Mesenchymal stem cell (in vitro differentiated cells and primary cell): Measurements from ENCODE around the gene METTL15. TPM values are rescaled to one million over a fixed set of nuclear protein-coding genes. Genes with fewer than 3 reads are reported as not detected.

ENCODE experiments used
- DNase-seq: peaks from one replicate; pipeline ENCODE4 v3.0.0-alpha.2; 2013
- H2AFZ ChIP-seq: one replicate; pipeline ENCODE4 v1.6.1; 2013; ENCODE audit warnings: low read depth, mild to moderate bottlenecking, control low read depth, inconsistent platforms, low read length, moderate library complexity
- H2AK5ac ChIP-seq: 2 replicates; pipeline ENCODE4 v1.6.1; 2013; ENCODE audit warnings: low read length, moderate library complexity, mild to moderate bottlenecking, inconsistent platforms; ENCODE audit not compliant: severe bottlenecking
- H2BK120ac ChIP-seq: one replicate; pipeline ENCODE4 v1.6.1; 2013; ENCODE audit warnings: low read depth, mild to moderate bottlenecking, inconsistent platforms, low read length, moderate library complexity
- H2BK12ac ChIP-seq, 2 experiments: one replicate each; pipeline ENCODE4 v1.6.1; 2013; ENCODE audit warnings: inconsistent platforms in 2 of 2, low read length in 2 of 2, mild to moderate bottlenecking in 2 of 2, moderate library complexity in 2 of 2, control low read depth in 1 of 2
- H2BK15ac ChIP-seq: one replicate; pipeline ENCODE4 v1.6.1; 2013; ENCODE audit warnings: mild to moderate bottlenecking, low read depth, inconsistent platforms; ENCODE audit not compliant: poor library complexity, severe bottlenecking
- H2BK5ac ChIP-seq: 2 replicates; pipeline ENCODE4 v1.6.1; 2013; ENCODE audit warnings: low read depth, mild to moderate bottlenecking, low read length, control low read depth, inconsistent platforms; ENCODE audit not compliant: poor library complexity, severe bottlenecking
- H3K14ac ChIP-seq, 2 experiments: one replicate each; pipeline ENCODE4 v1.6.1; 2013; ENCODE audit warnings: inconsistent platforms in 2 of 2, low read length in 2 of 2, control low read depth in 1 of 2, mild to moderate bottlenecking in 1 of 2, moderate library complexity in 1 of 2
- H3K18ac ChIP-seq, 2 experiments: one replicate each; pipeline ENCODE4 v1.6.1; 2013; ENCODE audit warnings: inconsistent platforms in 2 of 2, low read length in 2 of 2, control low read depth in 1 of 2, low read depth in 1 of 2, mild to moderate bottlenecking in 1 of 2
- H3K23ac ChIP-seq, 2 experiments: one replicate each; pipeline ENCODE4 v1.6.1; 2013; ENCODE audit warnings: inconsistent platforms in 2 of 2, low read length in 2 of 2, mild to moderate bottlenecking in 2 of 2, moderate library complexity in 2 of 2, control low read depth in 1 of 2
- H3K27ac ChIP-seq: 2 replicates; pipeline ENCODE4 v1.5.1; 2013; ENCODE audit warnings: mild to moderate bottlenecking, moderate library complexity, low read length, control low read depth, inconsistent platforms; ENCODE audit not compliant: poor library complexity, severe bottlenecking
- H3K27me3 ChIP-seq, 2 experiments: 2 replicates each; pipeline versions ENCODE4 v1.6.1 to v1.7.0; 2013; ENCODE audit warnings: low read length in 2 of 2, mild to moderate bottlenecking in 2 of 2, moderate library complexity in 2 of 2, control low read depth in 1 of 2, inconsistent platforms in 1 of 2; ENCODE audit not compliant: control insufficient read depth in 1 of 2, insufficient read depth in 1 of 2
- H3K36me3 ChIP-seq, 2 experiments: 2 replicates each; pipeline versions ENCODE4 v1.6.1 to v1.7.0; 2013; ENCODE audit warnings: low read length in 2 of 2, control low read depth in 1 of 2, inconsistent platforms in 1 of 2, low read depth in 1 of 2, mild to moderate bottlenecking in 1 of 2; ENCODE audit not compliant: insufficient read depth in 2 of 2, control insufficient read depth in 1 of 2
- H3K4ac ChIP-seq, 2 experiments: one replicate each; pipeline ENCODE4 v1.6.1; 2013; ENCODE audit warnings: inconsistent platforms in 2 of 2, low read length in 2 of 2, mild to moderate bottlenecking in 2 of 2, moderate library complexity in 2 of 2, control low read depth in 1 of 2, low read depth in 1 of 2
- H3K4me1 ChIP-seq: 2 replicates; pipeline ENCODE4 v1.6.1; 2013; ENCODE audit warnings: low read depth, low read length, control low read depth; ENCODE audit not compliant: control insufficient read depth, insufficient read depth
- H3K4me2 ChIP-seq: 2 replicates; pipeline ENCODE4 v1.6.1; 2013; ENCODE audit warnings: low read length, mild to moderate bottlenecking, inconsistent platforms; ENCODE audit not compliant: poor library complexity, severe bottlenecking
- H3K4me3 ChIP-seq, 2 experiments: 2 replicates each; pipeline versions ENCODE4 v1.5.1 to v1.7.0; 2013; ENCODE audit warnings: low read length in 2 of 2, mild to moderate bottlenecking in 2 of 2, control low read depth in 1 of 2, low read depth in 1 of 2; ENCODE audit not compliant: insufficient read depth in 1 of 2
- H3K79me1 ChIP-seq: replicated peaks from 2 replicates; pipeline ENCODE4 v1.6.1; 2013; ENCODE audit warnings: mild to moderate bottlenecking, control low read depth, low read length, inconsistent platforms; ENCODE audit not compliant: poor library complexity, severe bottlenecking
- H3K9ac ChIP-seq: 2 replicates; pipeline ENCODE4 v1.7.0; 2013; ENCODE audit warnings: mild to moderate bottlenecking, low read length, moderate library complexity
- H3K9me3 ChIP-seq: 2 replicates; pipeline ENCODE4 v1.7.0; 2013; ENCODE audit warnings: mild to moderate bottlenecking, low read length; ENCODE audit not compliant: control insufficient read depth
- H4K8ac ChIP-seq: one replicate; pipeline ENCODE4 v1.6.1; 2013; ENCODE audit warnings: inconsistent platforms, mild to moderate bottlenecking, low read length, moderate library complexity
- H4K91ac ChIP-seq: one replicate; pipeline ENCODE4 v1.6.1; 2013; ENCODE audit warnings: mild to moderate bottlenecking, low read length, inconsistent platforms
- WGBS: methylation state at CpG from one replicate; pipeline ENCODE4 v1.1.7; 2013; ENCODE audit warnings: mixed read lengths; 5-methylcytosine and 5-hydroxymethylcytosine counted together
- polyA plus RNA-seq, 2 experiments: library from polyadenylated mRNA; stranded (reverse); fragments of 200-250 nt; gene quantifications; one replicate each; pipeline ENCODE4 v1.2.3, GENCODE V29; 2013

The METTL15 gene, protein sequence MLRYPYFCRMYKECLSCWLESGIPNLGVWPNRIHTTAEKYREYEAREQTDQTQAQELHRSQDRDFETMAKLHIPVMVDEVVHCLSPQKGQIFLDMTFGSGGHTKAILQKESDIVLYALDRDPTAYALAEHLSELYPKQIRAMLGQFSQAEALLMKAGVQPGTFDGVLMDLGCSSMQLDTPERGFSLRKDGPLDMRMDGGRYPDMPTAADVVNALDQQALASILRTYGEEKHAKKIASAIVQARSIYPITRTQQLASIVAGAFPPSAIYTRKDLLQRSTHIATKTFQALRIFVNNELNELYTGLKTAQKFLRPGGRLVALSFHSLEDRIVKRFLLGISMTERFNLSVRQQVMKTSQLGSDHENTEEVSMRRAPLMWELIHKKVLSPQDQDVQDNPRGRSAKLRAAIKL
- polyA plus RNA-seq (2013, experiment 1 of 2), result 7.1 TPM
- 7.8 TPM for polyA plus RNA-seq (2013, experiment 2 of 2)

DNA sequence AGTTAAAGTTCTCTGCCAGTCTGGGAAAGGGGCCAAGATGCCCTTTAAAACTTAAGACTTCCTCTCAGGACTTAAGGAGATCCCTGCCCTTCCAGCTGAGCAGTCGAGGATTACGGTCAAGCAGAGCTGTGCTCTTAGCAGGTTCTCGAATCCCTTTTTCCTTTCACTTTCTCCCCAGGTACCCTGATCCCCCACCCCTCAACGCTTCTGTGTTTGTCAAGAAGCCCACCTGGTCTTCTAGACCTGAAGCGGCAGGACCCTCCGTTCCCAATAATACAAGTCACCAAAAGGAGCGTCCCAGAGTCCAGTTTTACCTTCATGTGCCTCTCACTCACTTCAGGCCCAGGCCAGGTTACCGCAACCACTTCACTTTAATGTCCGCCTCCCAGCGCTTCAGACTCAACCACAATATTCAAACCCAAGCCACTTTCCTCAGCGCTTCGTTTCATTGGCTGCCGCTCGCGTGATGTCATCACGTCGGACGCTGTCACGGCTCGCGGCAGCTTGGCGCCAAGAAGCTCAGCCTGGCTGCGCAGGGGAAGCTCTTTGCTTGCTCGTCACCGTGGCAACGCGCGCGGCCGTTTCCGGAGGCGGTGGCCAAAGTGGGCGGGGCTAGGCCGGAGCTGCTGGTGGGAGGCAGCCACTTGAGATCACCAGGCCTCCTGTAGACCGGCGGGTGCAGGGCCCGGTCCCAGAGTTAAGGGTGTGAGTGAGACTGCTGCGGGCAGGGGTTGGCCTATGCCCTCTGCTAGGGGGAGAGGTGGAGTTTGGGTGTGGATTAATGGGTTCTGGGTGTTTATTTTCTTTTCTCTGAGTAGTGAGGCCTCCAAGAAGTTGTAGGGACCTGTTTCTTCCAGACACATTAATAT is at the start of gene METTL15, which contains the start of gene KIF18A:
Gene METTL15, plus strand, starts transcription at position 639 of the 869 bp plus-strand sequence. CDS start 4,947 bp downstream, outside the sequence.
Gene KIF18A, minus strand, starts transcription at position 407 of the 869 bp plus-strand sequence. CDS start 10,209 bp downstream, outside the sequence.
- Histone ChIP-seq H3K4me3 (peak within 1 kb of the TSS; percentile 61 to 89), H3K79me1 (peaks cover 3% of the 10 kb centered on the region), H3K4me1 (peaks cover 3% of the 10 kb centered on the region), H3K4ac (peak within 1 kb of the TSS in 1 of 2 experiments; percentile 17), H4K8ac (peak within 1 kb of the TSS; percentile 94), H3K23ac (no peak within 1 kb of the TSS), H3K9me3 (no peaks in the 10 kb centered on the region), H2BK5ac (no peak within 1 kb of the TSS), H2BK15ac (no peak within 1 kb of the TSS), H2AK5ac (no peak within 1 kb of the TSS), H3K27ac (peak within 1 kb of the TSS; percentile 86), H2BK120ac (peak within 1 kb of the TSS; percentile 49), H3K4me2 (peak within 1 kb of the TSS; percentile 68), H2BK12ac (no peak within 1 kb of the TSS), H2AFZ (no peak within 1 kb of the TSS), H3K14ac (no peak within 1 kb of the TSS), H3K27me3 (no peaks in the 10 kb centered on the region), H4K91ac (no peak within 1 kb of the TSS), H3K18ac (peak within 1 kb of the TSS in 1 of 2 experiments; percentile 79), H3K36me3 (peaks cover 0 to 4% of the 10 kb centered on the region in 2 experiments), H3K9ac (peak within 1 kb of the TSS; percentile 99)
- peak; percentile 99 for DNase-seq
- WGBS, result under 1% methylated on average over 38 of the region's 38 CpGs

DNA sequence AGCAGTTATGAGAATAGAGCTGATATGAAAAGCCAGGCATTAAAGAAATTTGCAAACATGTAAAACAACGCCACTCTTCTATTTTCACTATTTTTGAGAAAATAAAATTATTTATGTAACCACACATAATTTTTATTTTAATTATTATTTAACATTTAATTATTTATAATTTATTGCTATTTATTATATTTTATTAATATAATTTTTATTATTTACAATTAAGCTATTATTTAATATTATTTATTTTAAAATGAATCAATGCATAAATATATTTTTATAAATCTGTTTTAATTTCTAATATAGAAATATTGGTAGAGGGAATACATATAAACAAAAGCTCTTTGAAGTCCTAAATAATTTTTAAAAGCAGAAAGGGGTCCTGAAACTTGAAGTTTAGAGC is 36.9 kb upstream of the METTL15 start:
- no peak overlapping the region for H3K9ac ChIP-seq
- H2BK5ac ChIP-seq, result no peak overlapping the region
- no peaks in the 10 kb centered on the region for H3K27me3 ChIP-seq
- DNase-seq, result no peak
- no peak overlapping the region for H2BK120ac ChIP-seq
- H3K4me2 ChIP-seq, result no peak overlapping the region
- H4K8ac ChIP-seq, result no peak overlapping the region
- no peaks in the 10 kb centered on the region for H3K36me3 ChIP-seq
- no peak overlapping the region for H3K14ac ChIP-seq
- no peak overlapping the region for H3K4me3 ChIP-seq
- no peak overlapping the region for H3K27ac ChIP-seq
- no peak overlapping the region for H4K91ac ChIP-seq
- H3K4ac ChIP-seq, result no peak overlapping the region
- H2AFZ ChIP-seq, result no peak overlapping the region
- no peaks in the 10 kb centered on the region for H3K9me3 ChIP-seq
- no peak overlapping the region for H2AK5ac ChIP-seq
- WGBS, result no CpG with 5 or more reads among the region's 1 CpG
- H3K4me1 ChIP-seq, result peaks cover 1% of the 10 kb centered on the region
- H2BK15ac ChIP-seq, result no peak overlapping the region
- peaks cover 10% of the 10 kb centered on the region for H3K79me1 ChIP-seq
- H2BK12ac ChIP-seq, result no peak overlapping the region
- H3K18ac ChIP-seq, result no peak overlapping the region
- H3K23ac ChIP-seq, result no peak overlapping the region

- Histone ChIP-seq H3K23ac (no peak overlapping the region), H4K91ac (no peak overlapping the region), H3K27me3 (no peaks in the 10 kb centered on the region), H3K9ac (no peak overlapping the region), H2BK120ac (no peak overlapping the region), H2BK12ac (no peak overlapping the region), H3K79me1 (peaks cover 10% of the 10 kb centered on the region), H4K8ac (no peak overlapping the region), H3K27ac (no peak overlapping the region), H2BK15ac (no peak overlapping the region), H2AFZ (no peak overlapping the region), H3K9me3 (no peaks in the 10 kb centered on the region), H3K4ac (no peak overlapping the region), H3K14ac (no peak overlapping the region), H3K4me2 (no peak overlapping the region), H2AK5ac (no peak overlapping the region), H3K36me3 (peaks cover 0 to 4% of the 10 kb centered on the region in 2 experiments), H2BK5ac (no peak overlapping the region), H3K4me3 (no peak overlapping the region), H3K4me1 (peaks cover 1% of the 10 kb centered on the region), H3K18ac (no peak overlapping the region)
- WGBS, result 51% methylated on average over 2 of the region's 2 CpGs
- no peak for DNase-seq
Observed at GRCh38 chr11:28072321-28072720, 35.9 kb upstream of the METTL15 start.

- no peak overlapping the region for H2AK5ac ChIP-seq
Observed at GRCh38 chr11:28077521-28077920, 30.7 kb upstream of the METTL15 start.

More at GRCh38 chr11:28077521-28077920, 30.7 kb upstream of the METTL15 start:
- 95% methylated on average over 2 of the region's 3 CpGs for WGBS
- no peak overlapping the region for H2BK12ac ChIP-seq
- no peak overlapping the region for H4K91ac ChIP-seq
- no peak for DNase-seq
- no peak overlapping the region for H3K27ac ChIP-seq
- H3K27me3 ChIP-seq, result no peaks in the 10 kb centered on the region
- H3K9ac ChIP-seq, result no peak overlapping the region
- no peak overlapping the region for H2AFZ ChIP-seq
- H2BK120ac ChIP-seq, result no peak overlapping the region
- H4K8ac ChIP-seq, result no peak overlapping the region
- H3K14ac ChIP-seq, result no peak overlapping the region
- no peak overlapping the region for H3K18ac ChIP-seq
- H3K4me1 ChIP-seq, result no peaks in the 10 kb centered on the region
- no peak overlapping the region for H2BK15ac ChIP-seq
- no peak overlapping the region for H2BK5ac ChIP-seq
- H3K4me3 ChIP-seq, result no peak overlapping the region
- peaks cover 4% of the 10 kb centered on the region for H3K79me1 ChIP-seq
- no peak overlapping the region for H3K4me2 ChIP-seq
- peaks cover 4 to 8% of the 10 kb centered on the region in 2 experiments for H3K36me3 ChIP-seq
- H3K9me3 ChIP-seq, result no peaks in the 10 kb centered on the region
- H3K23ac ChIP-seq, result no peak overlapping the region
- no peak overlapping the region for H3K4ac ChIP-seq
